HG03442 (cell line): ENCODE data around the gene CCDC6.
"Not testable (repeated sequence)": the region's sequence is repeated elsewhere in the genome, so short reads cannot be mapped to it uniquely, and the experiment has no call there.

Experiments
- ATAC-seq: cut with Tn5 transposase; IDR thresholded peaks from one replicate; pipeline ENCODE4 v1.9.1; 2021; ENCODE audit warnings: mild to moderate bottlenecking, moderate library complexity; ENCODE audit not compliant: unreplicated experiment

The CCDC6 gene

DNA sequence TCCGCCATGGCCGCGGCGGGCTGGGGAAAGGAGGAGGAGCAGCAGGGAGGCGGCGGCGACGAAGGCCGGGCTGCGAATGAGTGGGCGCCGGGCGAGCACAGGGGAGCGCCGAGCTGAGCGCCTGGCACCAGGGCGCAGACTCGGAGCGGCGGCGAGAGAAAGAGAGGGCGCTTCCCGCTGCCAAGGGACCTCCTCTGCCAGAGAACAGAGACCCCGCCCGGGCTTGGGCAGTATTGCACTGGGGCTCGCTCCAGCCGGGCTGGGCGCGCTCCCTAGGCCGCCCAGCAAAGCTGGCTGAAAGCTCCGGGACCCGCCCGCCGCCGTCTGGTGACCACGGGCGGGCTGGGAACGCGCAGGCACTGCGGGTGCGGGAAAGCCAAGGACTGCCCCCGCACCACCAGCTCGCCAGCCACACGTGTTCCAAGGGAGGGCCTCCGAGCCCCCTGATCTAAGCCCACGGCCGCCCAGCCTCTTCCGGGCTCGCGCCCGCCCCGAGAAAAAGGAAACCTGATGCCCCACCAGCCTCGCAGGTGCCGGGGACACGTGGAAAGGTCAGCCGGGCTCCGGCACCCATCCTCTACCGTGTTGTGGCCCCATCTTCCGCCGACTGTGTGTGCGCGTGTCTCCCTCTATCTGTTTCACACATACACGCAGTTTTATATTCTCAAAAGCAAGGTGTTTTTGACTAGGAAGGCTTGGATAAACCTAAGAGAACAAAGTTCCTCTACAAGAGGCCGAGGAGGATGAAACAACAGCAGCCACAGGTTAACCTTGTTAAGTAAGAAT is at the start of gene CCDC6:
Gene CCDC6, minus strand, starts transcription at position 140 of the 786 bp plus-strand sequence. Its CDS starts 132 bp downstream, at position 8.
- peak; percentile 76 for ATAC-seq

DNA sequence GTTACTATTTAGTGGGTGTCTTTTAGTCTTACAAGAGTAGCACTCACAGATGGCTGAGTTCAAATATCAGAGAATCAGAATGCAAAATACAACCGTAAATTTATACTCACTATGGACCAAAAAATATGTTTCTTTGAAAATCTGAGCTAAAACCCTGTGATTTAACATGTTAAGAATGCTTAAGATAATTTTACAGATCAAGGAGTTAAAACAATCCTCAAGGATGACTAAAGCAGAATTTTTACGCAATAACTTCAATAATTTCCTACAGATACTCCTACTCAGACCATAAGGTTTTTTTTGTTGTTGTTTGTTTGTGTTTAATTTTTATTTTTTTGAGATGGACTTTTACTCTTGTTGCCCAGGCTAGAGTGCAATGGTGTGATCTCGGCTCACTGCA is 47.9 kb upstream of the CCDC6 start:
- no peak for ATAC-seq

DNA sequence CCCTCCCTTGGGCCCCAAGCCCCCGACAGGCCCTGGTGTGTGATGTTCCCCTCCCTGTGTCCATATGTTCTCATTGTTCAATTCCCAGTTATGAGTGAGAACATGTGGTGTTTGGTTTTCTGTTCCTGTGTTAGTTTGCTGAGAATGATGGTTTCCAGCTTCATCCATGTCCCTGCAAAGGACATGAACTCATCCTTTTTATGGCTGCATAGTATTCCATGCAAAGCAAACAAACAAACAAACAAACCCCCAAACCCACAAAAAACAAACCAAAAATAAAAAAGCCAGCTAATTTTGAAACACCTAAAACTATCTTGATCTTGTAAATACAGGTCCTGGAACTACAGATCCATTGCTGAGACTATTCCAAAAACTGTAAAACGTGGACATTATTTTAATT is 47.4 kb upstream of the CCDC6 start:
- ATAC-seq: not testable (repeated sequence)

DNA sequence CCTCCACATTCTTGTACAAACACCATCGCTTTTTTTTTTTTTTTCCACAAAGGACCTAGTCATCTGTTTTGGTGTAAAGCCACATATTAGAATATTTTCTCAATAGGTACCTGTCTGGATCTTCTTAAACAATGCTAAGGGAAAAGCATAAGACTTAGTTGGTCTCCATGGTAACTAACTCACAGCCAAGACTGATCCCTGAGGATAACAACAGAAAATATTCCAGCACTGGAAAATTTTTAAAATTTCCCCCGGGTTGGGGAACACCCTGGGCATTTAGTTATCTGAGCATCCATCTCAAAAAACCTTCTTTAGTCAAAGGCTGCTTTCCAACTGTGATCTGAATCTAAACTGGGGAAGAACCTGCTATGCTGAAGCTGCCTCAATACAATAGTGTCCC is 43.7 kb upstream of the CCDC6 start:
- no peak for ATAC-seq

DNA sequence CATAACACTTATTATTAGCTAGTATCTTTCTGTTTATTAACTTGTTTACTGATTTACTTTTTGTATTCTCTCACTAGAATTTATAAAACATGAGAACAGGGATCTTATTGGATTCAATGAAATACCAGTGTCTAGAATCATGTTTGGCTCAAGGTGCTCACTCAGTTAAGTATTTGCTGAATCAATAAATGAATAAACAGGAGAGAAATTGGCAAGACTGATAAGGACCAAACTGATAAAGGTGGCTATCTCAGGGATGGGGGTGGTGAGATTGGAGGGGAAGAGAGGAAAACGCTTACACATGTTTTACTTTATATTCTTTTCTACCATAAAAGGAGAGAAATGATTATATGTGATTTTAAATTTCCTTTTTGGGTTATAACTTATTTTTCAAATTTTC is 43.3 kb upstream of the CCDC6 start:
- no peak for ATAC-seq

DNA sequence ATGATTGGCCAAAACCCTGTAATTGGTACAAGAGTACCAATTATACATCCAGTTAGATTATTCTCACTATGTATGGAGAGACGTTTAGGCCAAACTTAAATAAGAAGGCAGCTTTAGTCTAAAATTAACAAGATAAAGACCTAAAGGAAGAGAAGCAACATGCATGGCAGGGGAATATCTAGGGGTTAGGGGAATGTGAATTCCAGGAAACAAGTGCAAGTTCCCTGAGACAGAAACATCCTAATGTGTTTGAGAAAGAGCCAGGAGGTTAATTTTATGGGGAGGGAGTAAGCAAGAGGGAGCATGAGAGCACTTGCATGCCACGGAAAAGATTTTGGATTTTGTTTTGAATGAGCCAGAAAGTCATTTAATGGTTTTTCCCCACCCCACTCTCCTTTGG is 39.6 kb upstream of the CCDC6 start:
- no peak for ATAC-seq

DNA sequence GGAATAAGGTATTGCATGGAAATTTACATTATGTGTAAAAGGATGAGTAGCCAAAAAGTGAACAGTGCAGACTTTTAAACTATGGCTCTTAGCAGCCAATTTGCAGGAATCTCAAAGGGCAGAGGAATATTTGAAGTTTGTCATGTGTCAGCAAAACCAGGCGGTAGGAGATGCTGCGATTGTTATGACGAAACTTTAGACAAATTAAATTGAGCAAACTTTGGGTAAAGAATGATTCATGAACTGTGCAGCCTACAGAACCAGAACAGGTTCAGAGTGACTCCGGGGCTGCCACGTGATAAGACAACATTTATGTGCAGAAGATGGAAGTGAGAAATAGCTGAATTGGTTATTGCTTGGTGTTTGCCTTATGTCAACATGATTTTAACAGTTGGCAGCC is 39.2 kb upstream of the CCDC6 start:
- no peak for ATAC-seq

DNA sequence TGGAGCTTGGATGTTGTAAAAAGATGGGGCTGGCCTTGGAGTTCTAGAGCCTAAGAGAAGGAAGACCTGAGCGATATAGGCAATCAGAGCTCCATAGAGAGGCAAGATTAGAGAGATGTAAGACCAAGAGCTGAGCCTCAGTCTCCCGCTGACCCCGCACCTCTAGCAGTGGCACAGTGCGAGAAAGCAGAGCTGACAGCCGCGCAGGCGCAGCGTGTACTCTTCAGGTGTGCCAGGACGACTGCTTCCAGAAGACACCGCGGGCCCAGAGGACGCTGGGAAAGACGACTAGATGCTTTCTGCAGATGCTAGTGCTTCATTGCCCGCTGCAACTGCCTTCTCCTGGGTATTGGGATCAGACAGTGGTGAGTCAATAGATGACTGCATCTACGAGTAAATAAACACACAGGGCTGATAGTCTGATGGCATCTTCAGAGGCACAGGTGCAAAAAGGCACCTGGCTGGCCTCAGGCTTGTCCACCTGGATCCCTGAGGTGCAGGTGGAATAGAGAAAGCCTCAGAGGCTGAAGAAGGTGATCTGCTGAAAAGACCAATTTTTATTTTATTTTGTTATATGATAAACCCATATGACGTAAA is 38.1 kb upstream of the CCDC6 start:
- ATAC-seq: no peak

DNA sequence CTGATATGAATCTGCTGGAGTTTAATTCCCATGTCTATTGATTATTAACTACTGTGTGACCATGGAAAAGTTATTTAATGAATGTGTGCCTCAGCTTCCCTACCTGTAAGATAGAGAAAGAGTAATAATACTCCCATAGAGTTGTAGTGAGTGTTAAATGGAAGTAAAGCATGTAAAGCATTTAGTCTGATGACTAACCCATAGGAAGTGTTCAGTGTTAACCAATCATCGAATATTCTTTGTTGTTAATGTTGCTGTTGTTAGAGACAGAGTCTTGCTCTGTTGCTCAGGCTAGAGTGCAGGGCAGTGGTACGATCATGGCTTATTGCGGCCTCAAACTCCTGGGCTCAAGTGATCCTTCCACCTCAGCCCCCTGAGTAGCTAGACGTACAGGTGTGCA is 36.2 kb upstream of the CCDC6 start:
- ATAC-seq: no peak

DNA sequence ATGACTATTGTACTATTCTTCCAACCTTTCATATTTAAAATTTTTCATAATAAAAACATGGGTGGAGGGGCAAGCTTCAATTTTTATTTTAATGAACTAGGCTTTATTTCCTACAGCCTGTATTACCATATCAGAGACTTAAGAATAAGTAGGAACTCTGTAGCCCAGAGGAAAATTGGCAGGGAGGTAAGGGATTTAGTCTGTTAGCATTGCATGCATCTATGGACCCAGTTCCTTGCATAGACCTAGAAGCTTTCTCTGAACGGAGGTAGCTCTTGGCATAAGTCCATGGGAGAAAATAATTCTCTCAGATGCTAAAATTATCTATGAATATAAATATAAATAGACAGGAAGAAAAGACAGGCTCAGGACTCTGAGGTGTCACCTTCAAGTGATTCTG is 31.4 kb upstream of the CCDC6 start:
- no peak for ATAC-seq

DNA sequence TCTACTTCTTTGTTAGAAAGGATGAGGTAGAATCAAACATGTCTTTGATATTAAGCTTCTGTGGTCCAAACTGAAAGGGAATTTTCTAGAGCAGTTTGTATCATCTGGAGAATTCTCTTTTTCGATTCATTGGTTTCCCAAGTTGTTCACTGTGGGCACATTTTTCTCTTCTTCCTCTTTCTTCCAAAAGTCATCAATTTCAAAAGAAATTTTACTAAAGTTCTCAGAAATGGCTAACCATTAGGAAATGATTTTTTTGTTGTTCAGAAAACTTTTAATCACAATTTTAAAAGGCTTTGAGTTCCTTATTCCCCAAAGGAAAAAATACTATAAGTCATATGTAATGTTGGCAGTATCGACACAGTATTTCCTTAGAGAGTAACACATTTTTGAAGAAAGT is 28.3 kb upstream of the CCDC6 start:
- ATAC-seq: no peak

DNA sequence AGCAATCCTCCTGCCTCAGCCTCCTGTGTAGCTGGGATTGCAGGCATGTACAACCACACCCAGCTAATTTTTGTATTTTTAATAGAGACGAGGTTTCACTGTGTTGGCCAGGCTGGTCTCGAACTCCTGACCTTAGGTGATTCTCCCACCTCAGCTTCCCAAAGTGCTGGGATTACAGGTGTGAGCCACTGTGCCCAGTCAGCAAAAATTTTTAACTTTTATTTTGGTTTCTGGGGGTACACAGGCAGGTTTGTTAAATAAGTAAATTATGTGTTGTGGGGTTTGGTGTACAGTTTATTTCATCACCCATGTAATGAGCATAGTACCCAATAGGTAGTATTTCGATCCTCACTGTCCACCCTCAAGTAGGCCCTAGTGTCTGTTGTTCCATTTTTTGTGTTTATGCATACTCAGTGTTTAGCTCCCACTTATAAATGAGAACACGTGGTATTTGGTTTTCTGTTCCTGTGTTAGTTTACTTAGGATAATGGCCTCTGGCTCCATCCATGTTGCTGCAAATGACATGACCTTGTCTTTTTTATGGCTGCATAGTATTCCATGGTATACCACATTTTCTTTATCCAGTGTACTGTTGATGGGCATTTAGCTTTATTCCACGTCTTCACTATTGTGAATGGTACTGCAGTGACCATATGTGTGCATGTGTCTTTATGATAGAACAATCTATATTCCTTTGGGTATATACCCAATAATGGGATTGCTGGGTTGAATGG is 24.6 kb upstream of the CCDC6 start:
- ATAC-seq: not testable (repeated sequence)

DNA sequence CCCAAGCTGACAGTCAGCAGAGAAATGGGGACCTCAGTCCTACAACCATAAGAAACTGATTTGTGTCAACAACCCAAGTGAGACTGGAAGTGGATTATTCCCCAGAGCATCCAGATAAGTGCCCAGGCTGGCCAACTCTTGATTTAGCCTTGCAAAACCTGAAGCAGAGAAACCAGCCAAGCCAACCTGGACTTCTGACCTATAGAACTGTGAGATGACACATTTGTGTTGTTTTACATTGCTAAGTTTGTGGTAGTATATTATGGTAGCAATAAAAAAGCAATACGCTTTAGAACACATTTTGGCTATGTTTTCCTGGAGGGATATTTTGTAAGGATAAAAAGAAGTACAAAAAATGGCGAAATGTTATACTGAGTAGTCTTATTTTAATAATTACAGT is 19.7 kb upstream of the CCDC6 start:
- ATAC-seq: no peak

DNA sequence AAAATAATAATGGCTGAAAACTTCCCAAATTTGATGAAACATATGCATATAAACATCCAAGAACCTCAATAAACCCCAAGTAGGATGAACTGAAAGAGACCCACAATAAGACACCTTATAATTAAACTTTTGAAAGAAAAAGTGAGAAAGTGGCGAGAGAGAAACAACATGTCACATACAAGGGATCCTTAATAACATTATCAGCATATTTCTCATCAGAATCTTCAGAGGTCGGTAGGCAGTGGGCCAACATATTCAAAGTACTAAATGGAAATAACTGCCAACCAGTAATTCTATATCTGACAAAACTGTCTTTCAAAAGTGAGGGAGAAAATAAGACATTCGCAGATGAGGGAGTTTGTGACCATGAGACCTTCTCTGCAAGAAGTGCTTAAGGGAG is 16.6 kb upstream of the CCDC6 start:
- ATAC-seq: no peak

DNA sequence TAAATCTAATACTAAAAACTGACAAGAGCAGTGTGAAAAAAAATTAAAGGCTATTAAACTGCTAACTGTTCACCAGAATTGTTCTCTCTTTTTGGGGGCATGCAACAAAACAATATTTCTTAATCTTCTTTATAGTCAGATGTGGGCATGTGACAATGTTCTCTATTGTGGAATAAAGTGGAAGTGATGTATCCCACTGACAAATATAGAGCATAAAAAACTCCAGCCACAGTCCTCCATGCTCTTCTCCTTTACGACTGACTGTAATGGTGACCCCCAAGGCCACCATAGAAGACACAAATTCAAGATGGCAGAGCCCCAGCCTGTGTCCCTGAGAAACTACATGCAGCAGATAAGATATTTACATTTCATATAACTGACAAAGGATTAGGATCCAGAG is 11.6 kb upstream of the CCDC6 start:
- no peak for ATAC-seq

DNA sequence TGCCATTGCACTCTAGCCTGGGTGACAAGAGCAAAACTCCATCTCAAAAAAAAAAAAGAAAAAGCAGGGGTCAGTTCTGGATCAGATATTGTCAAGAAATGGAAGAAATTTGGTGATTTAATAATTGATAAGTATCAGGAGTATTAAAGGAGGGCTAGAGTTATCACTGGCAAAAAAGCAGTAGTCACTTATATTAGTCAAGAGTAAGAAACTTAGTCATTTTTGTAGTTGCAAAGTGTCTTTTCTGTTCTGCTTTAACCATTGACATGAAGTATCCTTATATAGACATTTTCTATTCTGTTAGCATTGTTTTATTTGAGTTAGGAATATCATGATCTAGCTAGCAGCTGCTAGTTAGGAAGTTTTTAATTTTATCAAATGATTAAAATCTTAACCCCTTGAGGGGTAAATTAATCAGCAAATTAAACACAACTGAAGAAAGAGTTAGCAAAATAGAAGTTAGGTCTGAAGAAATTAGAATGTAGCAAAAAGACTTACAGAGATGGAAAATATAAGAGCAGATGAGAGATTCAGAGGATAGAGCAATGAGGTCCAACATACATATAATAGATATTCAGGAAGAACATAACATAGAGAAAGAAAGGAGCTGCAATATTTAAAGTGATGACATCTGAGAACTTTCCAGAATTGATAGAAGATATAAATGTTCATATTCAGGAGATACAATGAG is 7.3 kb upstream of the CCDC6 start:
- ATAC-seq: no peak

DNA sequence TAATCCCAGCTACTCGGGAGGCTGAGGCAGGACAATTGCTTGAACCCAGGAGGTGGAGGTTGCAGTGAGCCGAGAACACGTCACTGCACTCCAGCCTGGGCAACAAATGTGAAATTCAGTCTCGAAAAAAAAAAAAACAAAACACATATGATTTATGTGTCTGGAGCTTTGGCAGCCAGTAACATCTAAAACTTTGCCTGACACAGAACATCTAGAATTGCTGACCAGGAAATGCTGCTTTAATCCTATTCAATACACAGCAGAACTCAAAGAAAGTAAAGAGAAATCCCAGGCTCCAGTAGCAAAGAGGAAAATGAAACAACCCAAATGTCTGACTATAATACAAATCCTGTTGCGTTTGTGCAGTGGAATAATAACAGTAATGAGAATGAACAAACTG is 4.5 kb upstream of the CCDC6 start:
- ATAC-seq: no peak

DNA sequence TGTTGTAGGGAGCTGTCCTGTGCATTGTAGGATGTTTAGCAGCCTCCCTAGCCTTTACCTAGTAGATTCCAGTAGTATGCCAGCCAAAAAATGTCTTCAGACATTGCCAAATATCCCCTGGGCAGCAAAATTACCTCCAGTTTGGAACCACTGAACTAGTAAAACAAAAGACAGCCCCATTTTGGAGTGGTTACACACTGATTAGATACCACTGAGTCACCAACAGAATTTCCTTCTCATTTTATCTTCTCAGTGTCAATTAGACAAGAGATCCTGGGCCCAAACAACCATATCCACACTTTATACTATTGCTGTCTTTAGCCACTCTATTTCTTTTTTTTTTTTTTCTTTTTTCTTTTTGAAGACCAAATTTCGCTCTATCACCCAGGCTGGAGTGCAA is 3.5 kb upstream of the CCDC6 start:
- no peak for ATAC-seq

DNA sequence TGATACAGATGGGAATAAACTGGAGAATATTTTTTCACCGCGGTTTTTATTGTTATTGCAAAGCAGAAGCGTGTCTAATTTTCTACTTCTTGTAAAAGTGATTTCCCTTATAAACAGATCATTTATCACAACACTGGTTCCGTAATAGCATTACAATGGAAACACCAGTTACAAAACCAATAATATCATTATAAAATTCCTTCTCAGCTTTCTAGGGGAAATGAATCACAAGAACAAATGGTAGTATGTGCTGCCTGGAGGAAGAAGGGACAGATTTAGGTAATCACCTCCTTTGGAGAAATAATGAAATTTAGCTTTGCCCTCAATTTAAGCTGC is 2.4 kb upstream of the CCDC6 start:
- ATAC-seq: no peak

DNA sequence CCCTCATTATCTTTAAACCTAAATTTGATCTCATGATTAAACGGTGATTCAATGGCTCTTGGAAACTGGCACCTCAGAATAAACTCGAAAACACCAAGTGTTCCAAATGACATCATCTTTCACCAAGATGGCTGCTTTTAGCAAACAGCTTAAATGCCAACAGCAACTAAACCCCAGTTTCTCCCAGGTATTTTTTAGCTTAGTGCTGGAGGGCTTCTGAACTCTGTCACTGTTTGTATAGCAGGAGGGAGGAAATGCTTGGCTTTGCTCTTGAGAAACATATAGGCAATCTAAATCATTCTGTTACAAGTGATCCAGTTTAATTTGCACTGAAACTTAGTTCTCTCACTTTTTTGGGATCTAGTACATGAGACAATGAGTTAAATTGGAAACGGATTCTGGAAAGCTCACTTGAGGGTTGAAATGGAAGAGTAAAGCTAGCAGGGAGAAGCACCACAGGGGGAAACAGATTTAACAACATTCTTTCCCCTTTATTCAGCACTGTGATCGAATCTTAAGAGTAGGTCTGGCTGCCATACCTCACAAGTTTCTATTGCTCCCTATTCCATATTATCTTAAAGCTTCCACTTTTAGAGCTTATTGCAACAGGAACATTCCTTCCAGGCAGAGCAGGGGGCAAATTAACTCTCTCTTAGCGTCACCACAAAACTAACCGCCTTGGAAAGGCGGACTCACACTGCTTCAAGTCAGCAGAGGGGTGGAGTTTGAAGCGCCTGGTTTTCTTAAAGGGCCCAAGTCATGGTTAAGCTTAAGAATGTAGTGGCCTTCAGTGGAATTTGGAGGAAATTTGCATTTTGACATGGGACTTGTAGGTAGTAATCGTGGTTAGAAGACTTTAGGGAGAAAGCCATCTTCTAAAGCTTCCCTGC is 1.8 kb upstream of the CCDC6 start:
- ATAC-seq: peak; percentile 19

DNA sequence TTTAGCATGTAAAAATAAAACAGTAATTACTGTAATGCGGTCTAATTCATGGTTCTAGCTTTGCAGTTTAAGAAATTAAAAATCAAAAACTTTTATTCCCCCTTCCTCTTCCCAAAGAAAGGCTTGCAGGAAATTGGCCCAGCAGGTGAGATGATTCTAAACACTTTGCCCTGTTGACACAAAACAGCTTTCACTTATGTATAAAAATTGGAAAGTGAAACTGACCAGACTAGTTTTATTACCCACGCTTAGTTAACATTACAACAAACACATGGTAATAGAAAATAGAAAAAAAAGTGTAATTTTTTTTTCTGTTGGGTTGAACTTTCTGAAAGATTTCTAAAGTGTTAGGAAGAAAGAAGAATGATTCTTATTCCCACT is 1.2 kb upstream of the CCDC6 start:
- ATAC-seq: no peak
